Measurements from ENCODE around the gene DPEP2NB.
"Not testable (repeated sequence)": the region's sequence is repeated elsewhere in the genome, so short reads cannot be mapped to it uniquely, and the experiment has no call there.

DPEP2NB gene

DNA sequence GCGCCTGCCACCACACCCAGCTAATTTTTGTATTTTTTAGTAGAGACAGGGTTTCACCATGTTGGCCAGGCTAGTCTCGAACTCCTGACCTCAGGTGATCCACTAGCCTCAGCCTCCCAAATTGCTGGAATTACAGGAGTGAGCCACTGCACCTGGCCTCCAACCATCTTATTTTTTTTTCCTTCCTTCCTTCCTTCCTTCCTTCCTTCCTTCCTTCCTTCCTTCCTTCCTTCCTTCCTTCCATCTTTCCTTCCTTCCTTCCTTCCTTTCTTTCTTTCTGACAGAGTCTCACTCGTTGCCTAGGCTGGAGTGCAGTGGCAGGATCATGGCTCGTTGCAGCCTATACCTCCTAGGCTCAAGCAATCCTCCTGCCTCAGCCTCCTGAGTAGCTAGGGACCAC is 5.8 kb downstream of the DPEP2NB start:
- DNase-seq, result not testable (repeated sequence)

DNA sequence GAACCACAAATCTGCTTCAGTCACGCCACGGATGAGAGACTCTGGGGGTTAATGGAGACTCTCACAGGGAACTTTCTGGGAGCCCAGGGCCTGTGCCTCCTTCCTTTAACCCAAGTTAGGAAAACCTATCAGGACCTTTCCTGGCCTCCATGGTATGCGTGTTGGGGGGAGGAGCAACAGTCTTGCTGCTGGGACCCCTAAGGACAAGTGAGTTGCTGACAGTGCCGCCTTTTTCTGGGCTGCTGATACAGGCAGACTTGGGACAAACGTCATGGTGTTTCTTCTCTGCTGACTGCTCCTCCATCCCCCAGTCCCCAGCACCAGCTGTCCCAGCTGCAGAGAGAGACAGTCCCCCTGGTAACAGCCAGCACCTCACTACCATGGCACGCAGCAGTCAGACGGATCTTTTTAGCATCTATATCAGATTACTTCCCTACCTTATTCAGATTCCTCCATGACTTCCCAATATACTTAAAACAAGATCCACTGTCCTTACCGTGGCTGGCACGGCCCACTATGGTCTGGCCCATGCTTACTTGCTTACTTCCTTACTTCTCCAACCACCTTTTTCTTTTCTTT is 6.5 kb downstream of the DPEP2NB start:
- DNase-seq, result no peak

DNA sequence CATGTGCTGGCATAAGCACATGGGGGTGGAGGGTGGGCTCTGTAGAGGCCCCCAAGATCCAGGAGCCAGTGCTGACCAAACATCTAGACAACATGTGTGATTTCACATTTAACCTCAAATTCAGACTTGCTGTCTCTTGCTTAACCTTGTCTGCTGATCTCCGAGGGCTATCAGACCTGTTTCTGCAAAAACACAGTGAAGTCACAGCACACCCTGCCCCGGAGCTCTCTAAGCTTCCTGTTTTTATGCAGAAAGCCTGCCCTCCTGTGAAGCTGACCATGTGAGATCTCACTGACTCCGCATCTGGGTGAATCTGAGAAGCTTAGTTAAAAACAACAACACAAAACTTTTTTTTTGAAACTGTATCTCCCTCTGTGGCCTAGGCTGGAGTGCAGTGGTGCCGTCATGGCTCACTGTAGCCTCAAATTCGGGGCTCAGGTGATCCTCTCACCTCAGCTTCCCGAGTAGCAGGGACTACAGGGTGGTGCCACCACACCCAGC is 9.9 kb downstream of the DPEP2NB start:
- DNase-seq, result no peak

DNA sequence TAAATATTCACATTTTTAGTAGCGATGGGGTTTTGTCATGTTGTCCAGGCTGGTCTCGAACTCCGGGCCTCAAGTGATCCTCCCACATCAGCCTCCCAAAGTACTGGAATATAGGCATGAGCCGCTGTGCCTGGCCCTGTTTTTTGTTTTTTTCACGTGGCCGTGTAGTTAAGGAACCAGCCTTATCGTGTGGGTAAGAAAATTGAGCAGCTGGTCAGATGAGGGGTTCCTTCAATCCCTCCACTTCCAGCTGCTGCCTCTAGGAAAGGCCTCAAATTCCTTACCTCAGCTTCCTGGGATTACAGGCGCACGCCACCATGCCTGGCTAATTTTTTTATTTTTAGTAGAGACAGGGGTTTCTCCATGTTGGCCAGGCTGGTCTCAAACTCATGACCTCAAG is 10.5 kb downstream of the DPEP2NB start:
- no peak for DNase-seq

DNA sequence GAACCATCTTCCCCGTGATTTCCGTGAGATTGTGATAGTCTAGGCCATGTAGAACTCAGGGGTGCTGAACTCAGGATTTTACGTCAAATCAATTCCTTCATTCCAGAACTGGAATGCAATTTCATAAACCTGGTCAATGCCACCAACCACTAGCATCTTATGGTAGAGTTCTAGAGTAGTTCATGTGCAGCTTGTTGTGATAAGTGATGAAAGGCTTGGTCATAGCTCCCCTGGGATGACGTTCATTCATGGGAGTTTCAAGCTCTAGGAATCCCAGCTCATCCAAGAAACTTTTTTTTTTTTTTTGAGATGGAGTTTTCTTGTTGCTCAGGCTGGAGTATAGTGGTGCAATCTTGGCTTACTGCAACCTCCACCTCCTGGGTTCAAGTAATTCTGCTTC is 12.7 kb downstream of the DPEP2NB start:
- no peak for DNase-seq

DNA sequence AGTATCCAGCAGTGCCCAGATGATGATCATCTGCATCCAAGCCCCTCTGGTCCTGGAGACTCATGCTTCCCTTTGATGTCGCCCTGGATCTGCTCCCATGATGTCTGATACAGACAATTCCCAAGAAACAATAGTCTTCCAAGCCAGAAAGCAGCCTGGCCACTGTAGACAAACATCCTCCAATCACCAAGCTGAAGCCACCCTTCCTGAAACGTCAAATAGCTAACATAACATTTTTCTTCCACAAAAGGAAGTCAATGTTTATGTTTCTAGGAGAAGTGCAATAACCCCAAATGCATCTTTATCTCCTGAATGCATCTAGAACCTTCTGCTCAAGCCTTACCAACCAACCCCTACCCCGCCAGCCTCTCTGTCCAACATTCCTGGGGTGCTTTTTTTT is 15.3 kb downstream of the DPEP2NB start:
- no peak for DNase-seq

DNA sequence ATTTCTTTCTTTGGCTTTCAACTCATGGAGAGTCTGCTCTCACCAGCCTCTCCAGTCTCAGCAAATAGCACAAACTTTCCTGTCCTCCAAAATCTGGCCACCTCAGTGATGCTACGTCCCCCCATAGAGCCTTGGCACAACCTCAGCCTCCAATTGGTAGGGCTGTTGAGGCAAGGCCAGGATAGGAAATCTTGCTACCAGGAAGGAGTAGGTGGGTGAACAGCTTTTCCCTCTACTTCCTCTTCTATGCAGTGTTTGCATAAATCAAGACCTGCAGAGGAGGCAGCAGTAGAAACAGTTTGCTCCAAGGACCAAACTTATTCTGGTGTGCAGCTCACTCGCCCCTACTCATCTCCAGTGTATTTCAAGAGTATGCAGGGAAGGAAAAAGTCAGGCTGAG is 15.7 kb downstream of the DPEP2NB start:
- DNase-seq, result no peak

DNA sequence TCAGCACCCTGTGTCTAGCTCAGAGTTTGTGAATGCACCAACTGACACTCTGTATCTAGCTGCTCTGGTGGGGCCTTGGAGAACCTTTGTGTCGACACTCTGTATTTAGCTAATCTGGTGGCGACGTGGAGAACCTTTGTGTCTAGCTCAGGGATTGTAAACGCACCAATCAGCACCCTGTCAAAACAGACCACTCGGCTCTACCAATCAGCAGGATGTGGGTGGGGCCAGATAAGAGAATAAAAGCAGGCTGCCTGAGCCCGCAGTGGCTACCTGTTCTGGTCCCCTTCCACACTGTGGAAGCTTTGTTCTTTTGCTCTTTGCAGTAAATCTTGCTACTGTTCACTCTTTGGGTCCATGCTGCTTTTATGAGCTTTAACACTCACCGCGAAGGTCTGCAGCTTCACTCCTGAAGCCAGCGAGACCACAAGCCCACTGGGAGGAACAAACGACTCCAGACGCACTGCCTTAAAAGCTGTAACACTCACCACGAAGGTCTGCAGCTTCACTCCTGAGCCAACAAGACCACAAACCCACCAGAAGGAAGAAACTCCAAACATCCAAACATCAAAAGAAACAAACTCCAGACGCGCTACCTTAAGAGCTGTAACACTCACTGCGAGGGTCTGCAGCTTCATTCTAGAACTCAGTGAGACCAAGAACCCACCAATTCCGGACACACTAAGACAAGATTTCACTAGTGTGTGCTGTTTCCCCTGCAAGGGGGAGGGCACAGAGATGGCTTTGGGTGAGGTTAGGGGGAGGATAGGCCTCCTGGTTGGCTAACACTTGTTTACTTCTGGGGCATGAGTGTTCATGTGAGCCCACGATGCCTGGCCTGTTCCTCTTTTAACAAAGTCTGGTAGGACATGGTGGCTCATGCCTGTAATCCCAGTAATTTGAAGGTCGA is 16.7 kb downstream of the DPEP2NB start, which contains the start of gene DPEP2:
Gene DPEP2 (minus strand): TSS at position 706 of the 910 bp plus-strand sequence. CDS start 6,272 bp downstream, outside the sequence.
- peak; percentile 27 for DNase-seq

DNA sequence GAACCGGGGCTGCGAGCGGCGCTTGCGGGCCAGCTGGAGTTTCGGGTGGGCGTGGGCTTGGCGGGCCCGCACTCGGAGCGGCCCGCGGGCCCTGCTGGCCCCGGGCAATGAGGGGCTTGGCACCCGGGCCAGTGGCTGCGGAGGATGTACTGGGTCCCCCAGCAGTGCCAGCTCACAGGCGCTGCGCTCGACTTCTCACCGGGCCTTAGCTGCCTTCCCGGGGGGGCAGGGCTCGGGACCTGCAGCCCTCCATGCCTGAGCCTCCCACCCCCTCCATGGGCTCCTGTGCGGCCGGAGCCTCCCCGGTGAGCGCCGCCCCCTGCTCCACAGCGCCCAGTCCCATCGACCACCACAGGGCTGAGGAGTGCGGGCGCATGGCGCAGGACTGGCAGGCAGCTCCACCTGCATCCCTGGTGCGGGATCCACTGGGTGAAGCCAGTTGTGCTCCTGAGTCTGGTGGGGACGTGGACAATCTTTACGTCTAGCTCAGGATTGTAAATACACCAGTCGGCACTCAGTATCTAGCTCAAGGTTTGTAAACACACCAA is 17.4 kb downstream of the DPEP2NB start:
- not testable (repeated sequence) for DNase-seq

DNA sequence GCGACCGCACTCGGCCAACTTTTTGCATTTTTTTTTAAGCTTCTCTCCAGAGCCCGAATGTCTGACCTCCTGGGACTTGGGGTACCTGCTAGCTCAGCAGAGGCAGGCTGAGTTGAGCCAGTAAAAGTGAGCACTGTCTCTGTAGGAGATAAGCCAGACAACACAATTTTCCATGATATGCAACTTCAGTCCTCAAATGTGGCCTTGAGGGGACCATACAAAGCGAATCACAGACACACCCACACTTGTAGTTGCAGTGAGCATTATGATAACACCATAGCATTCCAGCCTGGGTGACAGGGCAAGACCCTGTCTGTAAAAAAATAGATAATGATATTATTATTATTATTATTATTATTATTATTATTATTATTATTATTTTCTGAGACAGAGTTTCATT is 19.0 kb downstream of the DPEP2NB start:
- DNase-seq, result no peak

DNA sequence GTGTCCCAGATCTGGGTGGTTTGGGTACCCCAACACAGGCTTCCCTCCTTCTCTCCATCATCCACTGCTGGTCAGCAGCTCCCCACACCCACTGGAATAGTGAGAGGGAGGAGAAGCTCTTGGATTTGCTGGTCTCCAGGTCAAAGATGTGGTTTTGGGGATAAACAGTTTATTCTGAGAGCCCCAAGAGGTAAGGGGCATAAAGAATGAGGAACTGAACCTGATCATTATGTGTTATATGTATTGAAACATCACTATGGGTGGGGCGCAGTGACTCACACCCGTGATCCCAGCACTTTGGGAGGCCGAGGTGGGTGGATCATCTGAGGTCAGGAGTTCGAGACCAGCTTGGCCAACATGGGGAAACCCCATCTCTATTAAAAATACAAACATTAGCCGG is 20.3 kb downstream of the DPEP2NB start:
- peak; percentile 26 for DNase-seq

DNA sequence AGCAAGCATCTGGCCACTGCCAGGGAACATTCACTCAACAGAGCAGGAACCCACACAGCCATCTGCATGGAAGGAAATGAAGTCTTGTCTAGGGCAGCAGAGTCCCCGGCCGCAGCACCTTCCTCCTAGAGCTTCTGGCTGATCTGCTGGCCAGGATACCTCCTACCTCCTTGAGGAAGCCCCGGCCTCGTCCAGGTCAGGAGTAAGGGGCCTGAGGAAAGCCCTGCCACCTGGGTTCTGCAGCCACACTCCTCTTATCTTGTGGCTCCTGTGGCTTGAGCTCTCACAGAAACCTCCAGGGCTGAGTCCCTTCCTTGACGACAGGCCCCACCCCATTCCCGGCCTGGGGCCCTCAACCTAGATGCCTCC is 21.7 kb downstream of the DPEP2NB start:
- DNase-seq, result not testable (repeated sequence)

DNA sequence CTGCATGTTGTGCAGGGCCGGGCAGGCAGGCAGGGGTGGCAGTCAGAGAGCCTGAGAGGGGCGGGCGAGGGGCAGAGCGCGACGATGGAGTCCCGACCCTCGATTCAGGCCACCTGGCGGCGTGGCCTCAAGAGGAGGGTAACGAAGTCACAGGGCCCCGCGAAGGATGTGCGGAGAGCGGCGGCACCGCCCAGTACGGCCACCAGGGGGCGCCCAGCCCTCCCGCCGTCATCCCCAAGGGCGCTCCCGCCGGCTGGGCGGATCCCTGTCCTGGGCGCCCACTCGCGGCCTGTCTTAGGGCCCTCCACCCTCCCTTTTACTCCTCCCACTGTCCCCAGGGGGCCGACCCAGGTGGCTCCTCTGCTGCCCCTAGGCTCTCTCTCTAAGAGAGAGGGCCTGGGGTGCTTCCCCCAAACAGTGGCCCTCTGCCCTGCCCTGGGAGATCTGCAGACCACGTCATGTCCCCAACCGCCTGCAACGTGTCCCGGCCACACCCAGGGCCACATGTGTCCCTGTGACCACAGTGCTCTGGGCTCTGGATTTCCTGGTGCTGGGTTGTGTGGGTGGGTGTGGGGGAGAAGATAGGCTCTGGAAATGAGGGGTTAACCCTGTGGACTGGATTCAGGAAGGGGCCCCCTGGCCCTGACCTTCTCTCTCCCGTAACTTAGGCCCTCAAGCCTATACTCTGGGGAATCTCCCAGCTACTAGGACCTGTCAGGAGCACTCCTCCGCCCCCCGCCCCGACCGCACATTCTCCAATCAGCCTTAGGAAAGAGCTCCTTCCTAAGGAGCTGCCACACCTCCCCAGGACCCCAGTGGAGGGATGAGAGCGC is 22.3 kb downstream of the DPEP2NB start:
- DNase-seq, result peak; percentile 76

DNA sequence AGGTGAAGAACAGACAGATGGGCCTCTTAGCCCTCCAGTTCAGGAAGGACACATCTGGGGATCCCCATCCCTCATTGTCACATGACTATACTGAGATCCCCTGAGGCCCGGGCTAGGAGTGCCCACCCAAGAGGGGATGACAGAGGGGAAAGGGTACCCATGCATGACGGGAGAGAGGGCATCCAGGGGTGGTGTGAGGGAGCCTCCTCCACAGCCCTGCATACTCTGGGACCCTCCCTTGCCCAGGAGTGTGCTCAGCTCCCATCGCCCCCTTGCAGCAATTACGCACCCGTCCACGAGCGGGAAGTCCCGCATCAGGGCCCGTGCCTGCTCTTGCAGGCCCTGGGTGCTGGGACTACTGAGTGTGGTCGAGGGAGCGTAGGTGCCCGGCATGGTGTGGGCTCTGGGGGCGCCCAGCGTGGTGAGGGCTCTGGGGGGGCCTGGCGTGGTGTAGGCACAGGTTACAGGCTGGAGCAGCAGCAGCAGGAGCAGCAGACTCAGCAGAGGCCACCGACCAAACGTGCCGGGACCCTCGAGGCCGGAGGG is 23.0 kb downstream of the DPEP2NB start:
- DNase-seq, result no peak

DNA sequence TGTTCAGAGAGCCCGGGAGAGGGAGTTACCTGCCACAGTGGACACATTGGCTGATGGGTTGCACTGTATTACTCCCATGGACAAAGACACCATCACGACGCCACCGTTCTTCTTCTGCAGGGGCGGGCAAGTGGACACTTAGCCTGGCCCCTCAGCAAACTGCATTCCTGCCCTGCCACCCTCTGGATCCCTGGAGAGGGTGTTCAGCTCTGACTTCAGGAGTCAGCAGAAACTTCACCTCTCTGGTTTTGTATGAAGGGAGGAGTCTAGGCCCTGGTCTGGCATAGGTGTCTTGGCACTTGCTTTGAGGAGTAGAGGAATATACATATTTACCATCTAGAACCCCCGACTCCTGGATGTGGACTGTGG is 25.7 kb downstream of the DPEP2NB start:
- no peak for DNase-seq

DNA sequence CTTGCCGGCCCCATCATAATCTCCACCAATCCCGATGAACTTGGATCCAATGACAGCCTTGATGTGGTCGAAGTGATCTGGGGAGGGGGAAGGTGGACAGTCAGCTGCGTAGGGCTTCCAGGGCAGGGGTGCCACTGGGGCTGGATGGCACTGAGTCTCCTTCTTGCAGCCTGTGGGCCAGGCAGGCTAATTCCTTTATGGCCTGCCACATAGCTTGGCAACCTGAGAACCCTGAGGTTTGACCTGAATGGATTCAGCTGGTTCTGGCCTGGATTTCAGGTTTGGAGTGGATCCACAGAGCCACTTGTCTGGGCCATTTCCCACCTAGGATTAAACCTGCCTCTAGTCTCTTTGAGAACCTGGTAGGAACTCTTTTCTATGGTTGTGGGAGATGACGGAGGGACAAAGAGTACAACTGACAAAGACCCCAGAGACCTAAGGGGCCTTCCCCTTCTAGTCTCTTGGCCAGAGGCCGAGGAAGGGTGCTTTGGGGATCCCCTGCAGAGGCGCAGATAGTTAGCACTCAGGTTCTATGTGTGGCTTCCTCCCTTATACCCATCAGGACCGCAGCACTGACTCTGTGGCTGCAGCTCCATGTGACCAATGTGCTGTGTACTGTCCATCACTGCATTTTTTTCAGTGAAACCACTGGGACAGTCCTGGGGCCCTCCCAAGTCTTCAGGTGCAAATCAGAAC is 26.2 kb downstream of the DPEP2NB start:
- no peak for DNase-seq

DNA sequence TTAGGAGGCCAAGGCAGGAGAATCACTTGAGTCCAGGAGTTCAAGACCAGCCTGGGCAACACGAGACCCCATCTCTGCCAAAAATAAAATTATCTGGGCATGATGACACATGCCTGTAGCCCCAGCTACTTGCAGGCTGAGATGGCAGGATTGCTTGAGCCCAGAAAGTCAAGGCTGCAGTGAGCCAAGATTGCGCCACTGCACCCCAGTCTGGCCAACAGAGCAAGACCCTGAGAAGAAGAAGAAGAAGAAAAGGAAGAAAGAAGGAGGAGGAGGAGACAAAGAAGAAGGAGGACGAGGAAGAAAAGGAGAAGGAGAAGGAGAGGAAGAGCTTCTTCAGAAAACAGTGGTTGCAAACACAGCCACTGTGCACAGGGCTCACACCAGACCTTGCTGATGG is 27.0 kb downstream of the DPEP2NB start:
- DNase-seq, result no peak

DNA sequence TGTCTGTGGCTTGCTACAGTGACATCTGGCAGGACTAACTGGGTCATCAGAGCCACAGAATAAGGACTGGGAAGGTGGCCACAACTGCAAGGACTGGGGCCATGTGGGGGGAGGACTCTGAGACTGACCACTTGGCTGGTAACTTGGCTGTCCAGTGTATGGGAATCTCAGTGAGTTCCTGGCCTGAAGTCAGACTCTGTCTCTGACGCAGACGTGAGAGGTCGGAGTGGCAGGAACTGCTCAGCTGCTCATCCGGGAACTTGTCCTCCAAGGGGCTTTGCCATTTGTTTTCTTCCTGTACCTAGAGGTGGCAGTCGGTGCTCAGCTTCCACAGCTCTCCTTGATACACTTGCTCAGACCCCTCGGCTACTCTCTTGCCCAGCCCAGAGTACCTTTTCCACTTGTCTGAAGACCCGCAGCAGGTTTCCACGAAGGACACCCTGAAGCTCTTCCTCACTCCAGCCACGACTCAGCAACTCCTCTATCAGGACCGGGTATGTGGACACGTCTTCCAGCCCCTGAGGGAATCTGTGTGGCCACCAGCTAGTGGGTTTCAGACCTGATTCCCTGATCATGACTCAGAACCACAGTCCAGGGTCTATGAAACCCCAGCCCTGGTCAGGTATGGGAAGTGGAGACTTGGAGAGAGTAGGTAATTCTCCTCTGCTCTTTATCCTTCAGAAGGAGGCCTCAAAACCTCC is 28.1 kb downstream of the DPEP2NB start:
- no peak for DNase-seq

DNA sequence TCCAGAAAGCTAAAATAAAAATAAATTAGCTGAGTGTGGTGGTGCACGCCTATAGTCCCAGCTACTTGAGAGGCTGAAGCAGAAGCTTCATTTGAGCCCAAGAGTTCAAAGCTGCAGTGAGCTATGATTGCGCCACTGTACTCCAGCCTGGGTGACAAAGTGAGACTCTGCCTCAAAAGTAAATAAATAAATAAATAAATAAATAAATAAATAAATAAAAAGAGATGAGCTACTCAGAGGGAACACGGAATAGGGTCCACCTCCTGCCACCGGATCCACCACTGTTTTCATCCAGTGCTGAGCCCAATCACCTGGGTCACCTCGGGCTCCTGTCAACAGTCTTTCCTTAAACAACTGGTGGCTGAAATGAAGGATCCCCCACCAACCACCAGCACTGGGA is 28.8 kb downstream of the DPEP2NB start:
- no peak for DNase-seq

DNA sequence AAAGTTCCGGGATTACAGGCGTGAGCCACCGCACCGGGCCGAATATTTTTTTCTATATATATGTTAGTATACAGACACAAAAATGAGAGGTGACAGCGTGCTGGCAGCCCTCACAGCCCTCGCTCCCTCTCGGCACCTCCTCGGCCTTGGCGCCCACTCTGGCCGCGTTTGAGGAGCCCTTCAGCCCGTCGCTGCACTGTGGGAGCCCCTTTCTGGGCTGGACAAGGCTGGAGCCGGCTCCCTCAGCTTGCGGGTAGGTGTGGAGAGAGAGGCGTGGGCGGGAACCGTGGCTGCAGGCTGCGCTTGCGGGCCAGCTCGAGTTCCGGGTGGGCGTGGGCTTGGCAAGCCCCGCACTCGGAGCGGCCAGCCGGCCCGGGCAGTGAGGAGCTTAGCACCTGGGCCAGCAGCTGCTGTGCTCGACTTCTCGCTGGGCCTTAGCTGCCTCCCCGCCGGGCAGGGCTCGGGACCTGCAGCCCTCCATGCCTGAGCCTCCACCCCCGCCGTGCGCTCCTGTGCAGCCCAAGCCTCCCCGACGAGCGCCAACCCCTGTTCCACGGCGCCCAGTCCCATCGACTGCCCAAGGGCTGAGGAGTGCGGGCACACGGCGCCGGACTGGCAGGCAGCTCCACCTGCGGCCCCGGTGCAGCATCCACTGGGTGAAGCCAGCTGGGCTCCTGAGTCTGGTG is 33.6 kb downstream of the DPEP2NB start:
- no peak for DNase-seq

Data from stimulated activated naive CD4-positive, alpha-beta T cell treated with Interleukin-2 at 50 U/mL for 16 hours (primary cell).